Amniotic stem cell (primary cell): ENCODE results near the gene KRT15.
"Not testable (repeated sequence)": the region's sequence is repeated elsewhere in the genome, so short reads cannot be mapped to it uniquely, and the experiment has no call there.

Experiments
- DNase-seq: peaks from one replicate; lab custom pipeline; 2025; lab: John Stamatoyannopoulos, UW

Gene KRT15

GRCh38 chr17:41544491-41544892 is 25.8 kb upstream of the KRT15 start:
- no peak for DNase-seq

GRCh38 chr17:41542786-41543185 is 24.1 kb upstream of the KRT15 start:
- not testable (repeated sequence) for DNase-seq

GRCh38 chr17:41542357-41542756 is 23.7 kb upstream of the KRT15 start:
- DNase-seq: no peak

GRCh38 chr17:41540921-41541625 is 22.4 kb upstream of the KRT15 start:
- no peak for DNase-seq

GRCh38 chr17:41539979-41540701 is 21.4 kb upstream of the KRT15 start:
- no peak for DNase-seq

GRCh38 chr17:41539071-41539492 is 20.4 kb upstream of the KRT15 start:
- no peak for DNase-seq

GRCh38 chr17:41538565-41538991 is 19.9 kb upstream of the KRT15 start:
- DNase-seq: no peak

GRCh38 chr17:41537990-41538389 is 19.3 kb upstream of the KRT15 start:
- no peak for DNase-seq

GRCh38 chr17:41537614-41537954 is 18.9 kb upstream of the KRT15 start:
- DNase-seq: no peak

GRCh38 chr17:41536741-41537613 is 18.3 kb upstream of the KRT15 start:
- no peak for DNase-seq

- DNase-seq: no peak
Observed at GRCh38 chr17:41535764-41536481, 17.2 kb upstream of the KRT15 start.

- DNase-seq: no peak
Observed at GRCh38 chr17:41534899-41535546, 16.3 kb upstream of the KRT15 start.

- no peak for DNase-seq
Observed at GRCh38 chr17:41533613-41534012, 14.9 kb upstream of the KRT15 start.

- no peak for DNase-seq
Observed at GRCh38 chr17:41532947-41533570, 14.4 kb upstream of the KRT15 start.

- no peak for DNase-seq
Observed at GRCh38 chr17:41531993-41532392, 13.3 kb upstream of the KRT15 start.

- peak; percentile 86 for DNase-seq
Observed at GRCh38 chr17:41530062-41531048, 11.7 kb upstream of the KRT15 start.

GRCh38 chr17:41529491-41529915 is 10.8 kb upstream of the KRT15 start:
- no peak for DNase-seq

GRCh38 chr17:41528959-41529353 is 10.3 kb upstream of the KRT15 start:
- DNase-seq: no peak
